DND-41 (cell line): ENCODE results near the gene LMBR1L.

Experiments
- EZH2 ChIP-seq: IDR thresholded peaks from 3 replicates; pipeline ENCODE4 v1.6.1; 2012; ENCODE audit warnings: borderline replicate concordance, low read depth, mild to moderate bottlenecking, moderate library complexity, low read length, inconsistent platforms; ENCODE audit not compliant: severe bottlenecking
- TF ChIP-seq, protein P1 (sequence below): IDR thresholded peaks from 2 replicates; pipeline ENCODE4 v1.5.1; 2012; ENCODE audit warnings: borderline replicate concordance, low read length, moderate library complexity, mild to moderate bottlenecking; ENCODE audit not compliant: poor library complexity, severe bottlenecking; ENCODE audit errors: extremely low read depth

DNA sequence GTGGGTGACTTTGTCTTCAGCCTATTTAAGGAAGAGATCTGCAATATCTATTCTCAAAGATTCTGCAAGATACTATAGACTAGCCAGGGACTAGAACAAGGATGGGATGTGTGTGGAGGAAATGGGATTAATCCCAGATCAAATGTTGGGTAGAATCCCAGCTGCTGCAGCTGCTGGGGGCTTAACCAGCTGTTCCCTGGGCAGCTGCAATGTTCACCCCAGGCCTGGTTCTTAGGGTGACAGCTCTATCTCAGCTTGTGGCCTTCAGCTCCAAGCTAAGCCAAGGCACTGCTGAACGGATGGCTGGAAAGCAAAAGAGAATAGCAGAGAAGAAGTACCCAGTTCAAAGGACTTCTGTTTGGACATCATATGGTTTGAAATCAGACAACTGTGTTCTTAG is 30.9 kb downstream of the LMBR1L start:
- TF ChIP-seq, protein P1, sequence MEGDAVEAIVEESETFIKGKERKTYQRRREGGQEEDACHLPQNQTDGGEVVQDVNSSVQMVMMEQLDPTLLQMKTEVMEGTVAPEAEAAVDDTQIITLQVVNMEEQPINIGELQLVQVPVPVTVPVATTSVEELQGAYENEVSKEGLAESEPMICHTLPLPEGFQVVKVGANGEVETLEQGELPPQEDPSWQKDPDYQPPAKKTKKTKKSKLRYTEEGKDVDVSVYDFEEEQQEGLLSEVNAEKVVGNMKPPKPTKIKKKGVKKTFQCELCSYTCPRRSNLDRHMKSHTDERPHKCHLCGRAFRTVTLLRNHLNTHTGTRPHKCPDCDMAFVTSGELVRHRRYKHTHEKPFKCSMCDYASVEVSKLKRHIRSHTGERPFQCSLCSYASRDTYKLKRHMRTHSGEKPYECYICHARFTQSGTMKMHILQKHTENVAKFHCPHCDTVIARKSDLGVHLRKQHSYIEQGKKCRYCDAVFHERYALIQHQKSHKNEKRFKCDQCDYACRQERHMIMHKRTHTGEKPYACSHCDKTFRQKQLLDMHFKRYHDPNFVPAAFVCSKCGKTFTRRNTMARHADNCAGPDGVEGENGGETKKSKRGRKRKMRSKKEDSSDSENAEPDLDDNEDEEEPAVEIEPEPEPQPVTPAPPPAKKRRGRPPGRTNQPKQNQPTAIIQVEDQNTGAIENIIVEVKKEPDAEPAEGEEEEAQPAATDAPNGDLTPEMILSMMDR = no peak
- TF ChIP-seq EZH2 = no peak
